Psoas muscle (tissue), 8 donors: ENCODE measurements around the gene TMEM239. TPM values are rescaled to one million over a fixed set of nuclear protein-coding genes. Genes with fewer than 3 reads are reported as not detected.

Experiments
- ATAC-seq, 4 donors: fragments of 200-7000 bp; cut with Tn5 transposase; one replicate each; pipeline ENCODE4 v1.9.1; 2020; ENCODE audit warnings: moderate library complexity in 3 of 4, mild to moderate bottlenecking in 2 of 4
- DNase-seq, 2 donors: peaks; one replicate each; pipeline ENCODE4 v3.0.0-alpha.2; 2020
- H3K27ac ChIP-seq: fragments of 200-600 bp; one replicate; pipeline ENCODE4 v1.8.0; 2022
- H3K27me3 ChIP-seq, 3 donors: fragments of 200-600 bp in 1 of 3; one replicate each; pipeline versions ENCODE4 v1.6.1 to v1.8.0; 2013 to 2022; ENCODE audit warnings: low read length in 2 of 3, mild to moderate bottlenecking in 2 of 3, moderate library complexity in 1 of 3; ENCODE audit not compliant: insufficient read depth in 3 of 3
- H3K36me3 ChIP-seq, 2 donors: fragments of 200-600 bp in 1 of 2; one replicate each; pipeline versions ENCODE4 v1.6.1 to v1.8.0; 2013 to 2022; ENCODE audit warnings: low read depth in 1 of 2, mild to moderate bottlenecking in 1 of 2, moderate library complexity in 1 of 2; ENCODE audit not compliant: insufficient read depth in 1 of 2
- H3K4me1 ChIP-seq: fragments of 200-600 bp; one replicate; pipeline ENCODE4 v1.8.0; 2022
- H3K4me3 ChIP-seq: fragments of 200-600 bp; one replicate; pipeline ENCODE4 v1.8.0; 2022; ENCODE audit warnings: mild to moderate bottlenecking
- H3K9me3 ChIP-seq: fragments of 200-600 bp; one replicate; pipeline ENCODE4 v1.8.0; 2022
- CTCF ChIP-seq: fragments of 200-600 bp; IDR thresholded peaks from one replicate; pipeline ENCODE4 v1.8.0; 2022; ENCODE audit warnings: antibody characterized with exemption
- WGBS, 3 donors: extraction: QIAGEN DNeasy Blood & Tissue Kit; methylation state at CpG; one replicate each; pipeline versions ENCODE4 v1.1.6 to v1.1.7; 2013; 5-methylcytosine and 5-hydroxymethylcytosine counted together
- intact Hi-C, 2 donors: fragments of 100-400 bp; cut with DNase I; formaldehyde crosslinking; loops; one replicate each; pipeline versions ENCODE4 v1.11.0 to v1.14.2; 2022
- polyA plus RNA-seq, 3 donors: library from polyadenylated mRNA; stranded (reverse); fragments of 200-250 nt; gene quantifications; one replicate each; pipeline ENCODE4 v1.2.3, GENCODE V29; 2013
- total RNA-seq, 4 donors: library from RNA; stranded (reverse); fragmentation: NEBNext Ultra II Directional in 2 of 4; extraction: Animal tissue kit (Norgen Biotek cat#: 25700) in 2 of 4; gene quantifications; one replicate each; pipeline versions ENCODE4 v1.2.1 to v1.2.4, GENCODE V29; 2021 to 2023
- donor health status: healthy with polysubstance abuse.
- donor health status: DM: no; HTN: no; CAD: no; lungs with moderate emphysema.
- donor health status: Bipolar disorder and iron deficiency.
- donor health status: healthy.
- donor health status: DM: yes; HTN: yes; CAD: no.
- donor health status: DM: no; HTN: no; CAD: no.
- donor health status: DM: no; HTN: no; CAD: no.
- donor health status: DM: yes; HTN: yes; CAD: no.

Gene TMEM239
- total and polyA plus RNA-seq, 7 donors, result not detected

DNA sequence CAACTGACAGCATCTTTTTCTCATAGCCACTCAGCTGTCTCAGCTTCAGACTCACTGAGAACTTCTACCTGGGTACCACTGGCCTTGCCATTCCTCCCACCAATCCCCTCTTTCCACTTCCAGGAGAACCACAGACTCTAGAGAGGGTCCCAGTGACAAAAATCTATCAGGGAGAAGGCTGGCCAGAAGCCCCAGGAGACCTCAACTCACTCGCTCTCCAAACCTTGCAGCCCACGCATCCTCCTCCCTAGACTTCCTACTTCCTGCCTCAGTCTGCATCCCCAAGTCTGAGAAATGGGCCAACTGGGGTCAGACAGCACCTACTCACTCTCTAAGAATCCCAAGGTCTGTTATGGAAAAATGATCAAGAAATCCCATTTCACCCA, 1.2 kb downstream of the TMEM239 start:
- DNase-seq (no peak), ATAC-seq (peak in 1 of 4 donors; percentile 28)
- H3K27ac ChIP-seq, result no peak overlapping the region
- H3K27me3 ChIP-seq, result peaks cover 0 to 60% (median 22%) of the 10 kb centered on the region in 3 donors
- no peaks in the 10 kb centered on the region for H3K36me3 ChIP-seq
- no peaks in the 10 kb centered on the region for H3K4me1 ChIP-seq
- no peak overlapping the region for H3K4me3 ChIP-seq
- intact Hi-C loops, result no loop called here
- no peak for TF ChIP-seq CTCF
- 79 to 93% (median 85%) methylated on average over 2 of the region's 2 CpGs for WGBS, 3 donors
- H3K9me3 ChIP-seq, result peaks cover 2% of the 10 kb centered on the region

- WGBS, 3 donors, result 47 to 67% (median 50%) methylated on average over 7 of the region's 7 CpGs
- ATAC-seq (peak in 2 of 4 donors; percentile 34 to 72), DNase-seq (peak; percentile 61 to 86)
- Histone ChIP-seq H3K27ac (no peak overlapping the region), H3K4me3 (no peak overlapping the region), H3K36me3 (no peaks in the 10 kb centered on the region), H3K27me3 (peaks cover 0 to 53% (median 22%) of the 10 kb centered on the region in 3 donors), H3K9me3 (no peaks in the 10 kb centered on the region), H3K4me1 (no peaks in the 10 kb centered on the region)
- TF ChIP-seq CTCF, result no peak
- intact Hi-C loops, result no loop called here
Observed at GRCh38 chr20:2817891-2818595, 1.9 kb downstream of the TMEM239 start.

- no peaks in the 10 kb centered on the region for H3K36me3 ChIP-seq
- H3K9me3 ChIP-seq, result no peaks in the 10 kb centered on the region
- intact Hi-C loops, result no loop called here
- no peak for TF ChIP-seq CTCF
- ATAC-seq (no peak), DNase-seq (no peak)
- 28 to 36% (median 29%) methylated on average over 31 to 32 of the region's 32 CpGs for WGBS, 3 donors
- no peak overlapping the region for H3K4me3 ChIP-seq
- H3K27ac ChIP-seq, result no peak overlapping the region
- H3K27me3 ChIP-seq, result peaks cover 0 to 51% (median 21%) of the 10 kb centered on the region in 3 donors
- no peaks in the 10 kb centered on the region for H3K4me1 ChIP-seq
Observed at GRCh38 chr20:2820084-2820895, 4.1 kb downstream of the TMEM239 start.

- TF ChIP-seq CTCF, result no peak
- Histone ChIP-seq H3K4me3 (no peak overlapping the region), H3K4me1 (no peaks in the 10 kb centered on the region), H3K27me3 (peaks cover 0 to 57% (median 21%) of the 10 kb centered on the region in 3 donors), H3K9me3 (no peaks in the 10 kb centered on the region), H3K36me3 (no peaks in the 10 kb centered on the region), H3K27ac (no peak overlapping the region)
- intact Hi-C loops, result no loop called here
- DNase-seq, result no peak
- peak in 1 of 4 donors; percentile 40 for ATAC-seq
- WGBS, 3 donors, result 3 to 9% (median 4%) methylated on average over 42 to 68 of the region's 68 CpGs
Observed at GRCh38 chr20:2820896-2821869, 5.0 kb downstream of the TMEM239 start.
